Activated CD8-positive, alpha-beta T cell treated with anti-CD3 and anti-CD28 coated beads, Interleukin-2, amount 10 ng/mL, durations not matched to agents 7 days and 5 days (primary cell): ENCODE results near the gene PMS2. TPM values are rescaled to one million over a fixed set of nuclear protein-coding genes. Genes with fewer than 3 reads are reported as not detected.

Source experiments
- ATAC-seq: fragments of 150-1000 bp; cut with Tn5 transposase; one replicate; pipeline ENCODE4 v1.10.0; 2021; ENCODE audit warnings: moderate library complexity
- CTCF ChIA-PET: fragments of 350-600 bp; sonication (Branson Sonifier 250); formaldehyde crosslinking; loops from one replicate; lab custom pipeline; 2021; ENCODE audit warnings: antibody characterized with exemption; lab: Charles Lee
- POLR2A ChIA-PET: fragments of 350-600 bp; sonication (Branson Sonifier 250); formaldehyde crosslinking; loops from one replicate; lab custom pipeline; 2021; ENCODE audit warnings: antibody characterized with exemption; lab: Charles Lee
- DNase-seq: peaks from one replicate; pipeline ENCODE4 v3.0.0-alpha.2; 2020
- H3K27ac Mint-ChIP-seq: one replicate; pipeline ENCODE4 v1.8.0; 2021; ENCODE audit warnings: mild to moderate bottlenecking, mixed read lengths
- H3K27me3 Mint-ChIP-seq: one replicate; pipeline ENCODE4 v1.8.0; 2021; ENCODE audit warnings: low read depth, mixed read lengths
- H3K36me3 Mint-ChIP-seq: one replicate; pipeline ENCODE4 v1.8.0; 2021; ENCODE audit warnings: low read depth, mixed read lengths
- H3K4me1 Mint-ChIP-seq: one replicate; pipeline ENCODE4 v1.8.0; 2021; ENCODE audit warnings: low read depth, mixed read lengths
- H3K4me3 Mint-ChIP-seq: one replicate; pipeline ENCODE4 v1.8.0; 2021; ENCODE audit warnings: mild to moderate bottlenecking, mixed read lengths
- H3K9me3 Mint-ChIP-seq: one replicate; pipeline ENCODE4 v1.8.0; 2022; ENCODE audit warnings: mixed read lengths; ENCODE audit not compliant: insufficient read depth
- total RNA-seq, 2 experiments: library from RNA; stranded (reverse); gene quantifications; one replicate each; pipeline ENCODE4 v1.2.3, GENCODE V29; 2021

PMS2 gene
- total RNA-seq, 2 experiments from 2014 or later, result 19.4 to 21.1 TPM

- peak overlapping the region; percentile 8 for H3K27ac Mint-ChIP-seq
- H3K4me3 Mint-ChIP-seq, result no peak overlapping the region
- no peak for ATAC-seq
- CTCF ChIA-PET, result interaction anchor here (3.0 to 4.0 kb wide), 2 partner anchors 18 to 78 kb away, joined by 11 to 18 read pairs; no protein-coding TSS in a partner anchor
- H3K27me3 Mint-ChIP-seq, result no peaks in the 10 kb centered on the region
- DNase-seq, result no peak
- no peaks in the 10 kb centered on the region for H3K9me3 Mint-ChIP-seq
- H3K4me1 Mint-ChIP-seq, result peaks cover 35% of the 10 kb centered on the region
- peaks cover 62% of the 10 kb centered on the region for H3K36me3 Mint-ChIP-seq
- POLR2A ChIA-PET, result no interaction called here
Observed at GRCh38 chr7:6028563-6028962, 19.7 kb upstream of the PMS2 start.

DNA sequence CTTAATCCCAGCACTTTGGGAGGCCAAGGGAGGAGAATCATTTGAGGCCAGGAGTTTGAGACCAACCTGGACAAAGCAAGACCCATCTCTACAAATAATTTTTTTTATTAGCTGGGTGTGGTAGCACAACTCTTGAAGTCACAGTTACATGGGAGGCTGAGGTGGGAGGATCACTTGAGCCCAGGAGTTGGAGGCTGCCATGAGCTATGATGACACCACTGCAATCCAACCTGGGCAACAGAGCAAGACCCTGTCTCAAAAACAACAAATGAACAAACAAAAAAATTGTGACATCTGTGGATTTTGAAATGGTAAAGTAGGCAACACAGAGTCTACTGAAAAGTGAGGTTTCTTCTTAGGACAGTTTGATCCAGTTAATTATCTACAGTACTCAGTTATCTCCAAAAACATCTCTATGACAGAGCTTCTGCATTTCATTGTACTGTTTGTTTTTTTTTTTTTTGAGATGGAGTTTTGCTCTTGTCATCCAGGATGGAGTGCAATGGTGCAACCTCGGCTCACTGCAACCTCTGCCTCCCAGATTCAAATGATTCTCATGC is 19.0 kb upstream of the PMS2 start:
- POLR2A ChIA-PET, result no interaction called here

GRCh38 chr7:6026820-6027311 is 18.0 kb upstream of the PMS2 start:
- peaks cover 70% of the 10 kb centered on the region for H3K36me3 Mint-ChIP-seq
- ChIA-PET CTCF (interaction anchor here (0.7 to 4.0 kb wide), 9 partner anchors 12 to 297 kb away, joined by 3 to 18 read pairs (median 4); no protein-coding TSS in a partner anchor), POLR2A (interaction anchor here (0.7 kb wide), 1 partner anchor 17 kb away, joined by 3 read pairs; no protein-coding TSS in a partner anchor)
- H3K27me3 Mint-ChIP-seq, result no peaks in the 10 kb centered on the region
- H3K27ac Mint-ChIP-seq, result peak overlapping the region; percentile 89
- H3K4me1 Mint-ChIP-seq, result peaks cover 25% of the 10 kb centered on the region
- no peak for ATAC-seq
- H3K9me3 Mint-ChIP-seq, result no peaks in the 10 kb centered on the region
- no peak for DNase-seq
- H3K4me3 Mint-ChIP-seq, result peak overlapping the region; percentile 68

More for the DNA sequence above, 19.0 kb upstream of the PMS2 start:
- no peaks in the 10 kb centered on the region for H3K9me3 Mint-ChIP-seq
- H3K27me3 Mint-ChIP-seq, result no peaks in the 10 kb centered on the region
- CTCF ChIA-PET, result interaction anchor here (1.2 to 4.0 kb wide), 5 partner anchors 13 to 171 kb away, joined by 4 to 18 read pairs (median 5); no protein-coding TSS in a partner anchor
- no peak overlapping the region for H3K27ac Mint-ChIP-seq
- no peak overlapping the region for H3K4me3 Mint-ChIP-seq
- DNase-seq (no peak), ATAC-seq (no peak)
- peaks cover 65% of the 10 kb centered on the region for H3K36me3 Mint-ChIP-seq
- H3K4me1 Mint-ChIP-seq, result peaks cover 32% of the 10 kb centered on the region

DNA sequence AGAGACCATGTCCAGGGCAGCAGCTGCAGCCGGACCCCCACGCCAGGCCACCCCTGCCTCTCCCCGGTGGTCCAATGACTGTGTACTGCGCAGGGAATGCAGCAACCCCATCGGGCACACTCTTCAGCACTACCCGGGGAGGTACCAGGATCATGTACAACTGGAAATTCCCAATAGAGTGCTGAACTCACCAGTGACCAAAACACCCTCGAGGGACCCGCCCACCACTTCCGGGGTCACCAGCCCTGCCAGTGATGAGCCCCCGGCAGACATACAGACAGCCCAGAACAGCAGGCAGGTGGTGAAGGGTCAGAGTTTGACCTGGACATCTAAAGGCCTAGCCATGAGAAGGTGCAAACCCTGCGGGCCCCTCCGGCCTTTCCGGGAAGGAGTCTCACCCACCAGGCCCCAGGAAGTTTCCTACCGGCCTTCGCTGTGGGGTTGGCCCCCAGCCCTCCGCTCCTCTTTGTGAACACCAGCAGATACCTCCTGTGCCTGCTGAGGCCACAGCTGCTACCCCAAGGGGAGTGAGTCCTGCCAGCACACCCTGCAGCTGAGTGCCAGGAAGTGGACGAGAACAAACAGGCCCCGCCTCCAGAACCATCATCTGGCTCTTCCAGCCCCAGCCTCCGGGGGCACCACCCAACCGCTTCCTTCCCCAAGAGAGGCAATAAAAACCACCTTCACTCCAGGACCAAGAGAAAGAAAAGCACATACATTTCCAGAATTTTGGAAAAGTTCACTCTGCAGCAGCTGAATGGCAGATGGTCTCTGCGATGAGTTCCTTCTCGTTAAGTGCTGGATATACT is 17.4 kb upstream of the PMS2 start:
- ATAC-seq, result peak; percentile 99
- ChIA-PET POLR2A (interaction anchor here (0.6 kb wide), 1 partner anchor 56 kb away, joined by 3 read pairs; no protein-coding TSS in a partner anchor), CTCF (interaction anchor here (0.6 to 4.0 kb wide), 11 partner anchors 11 to 298 kb away, joined by 3 to 18 read pairs (median 4); partner anchors contain the start of genes AIMP2 and PMS2)
- Mint-ChIP-seq H3K4me1 (peaks cover 25% of the 10 kb centered on the region), H3K27me3 (no peaks in the 10 kb centered on the region), H3K36me3 (peaks cover 73% of the 10 kb centered on the region), H3K9me3 (no peaks in the 10 kb centered on the region), H3K27ac (peak overlapping the region; percentile 89), H3K4me3 (peak overlapping the region; percentile 68)
- peak; percentile 86 for DNase-seq

DNA sequence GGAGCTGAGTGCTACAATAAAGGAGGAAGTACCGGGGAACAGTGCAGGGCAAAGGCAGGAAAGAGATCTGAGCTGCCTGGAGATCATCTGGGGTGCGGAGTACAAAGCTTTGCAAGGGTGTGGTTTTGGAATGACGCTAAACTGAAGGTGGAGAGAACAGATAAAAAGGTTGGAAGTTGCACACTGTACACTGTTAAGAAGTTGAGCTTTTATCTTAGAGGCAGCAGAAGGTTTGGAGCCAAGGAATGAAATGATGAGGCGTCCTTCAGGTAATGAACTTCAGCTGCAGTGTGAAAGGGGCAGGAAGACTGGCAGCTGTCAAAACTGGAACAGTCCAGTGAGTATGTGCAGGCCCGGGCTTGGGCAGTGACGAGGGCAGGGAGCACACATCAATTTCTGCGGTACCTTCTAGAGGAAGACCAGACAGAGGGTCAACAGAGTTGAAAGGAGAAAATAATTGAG is 15.2 kb upstream of the PMS2 start:
- H3K4me1 Mint-ChIP-seq, result peaks cover 22% of the 10 kb centered on the region
- ChIA-PET POLR2A (interaction anchor here (1.6 kb wide), 1 partner anchor 15 kb away, joined by 4 read pairs; the partner anchor contains the start of genes AIMP2 and PMS2), CTCF (interaction anchor here (1.6 to 2.9 kb wide), 2 partner anchors 16 to 27 kb away, joined by 3 to 8 read pairs; partner anchors contain the start of genes AIMP2 and PMS2)
- ATAC-seq (no peak), DNase-seq (no peak)
- H3K36me3 Mint-ChIP-seq, result peaks cover 85% of the 10 kb centered on the region
- no peak overlapping the region for H3K4me3 Mint-ChIP-seq
- H3K27ac Mint-ChIP-seq, result peak overlapping the region; percentile 16
- H3K27me3 Mint-ChIP-seq, result no peaks in the 10 kb centered on the region
- H3K9me3 Mint-ChIP-seq, result no peaks in the 10 kb centered on the region

GRCh38 chr7:6022707-6023106 is 13.9 kb upstream of the PMS2 start:
- Mint-ChIP-seq H3K27me3 (no peaks in the 10 kb centered on the region), H3K9me3 (no peaks in the 10 kb centered on the region), H3K36me3 (peaks cover 81% of the 10 kb centered on the region), H3K27ac (no peak overlapping the region), H3K4me1 (peaks cover 18% of the 10 kb centered on the region), H3K4me3 (no peak overlapping the region)
- ATAC-seq, result no peak
- POLR2A ChIA-PET, result interaction anchor here (0.6 to 0.7 kb wide), 2 partner anchors 13 to 358 kb away, joined by 3 read pairs; partner anchors contain the start of genes AIMP2 and PMS2
- CTCF ChIA-PET, result no interaction called here
- no peak for DNase-seq

DNA sequence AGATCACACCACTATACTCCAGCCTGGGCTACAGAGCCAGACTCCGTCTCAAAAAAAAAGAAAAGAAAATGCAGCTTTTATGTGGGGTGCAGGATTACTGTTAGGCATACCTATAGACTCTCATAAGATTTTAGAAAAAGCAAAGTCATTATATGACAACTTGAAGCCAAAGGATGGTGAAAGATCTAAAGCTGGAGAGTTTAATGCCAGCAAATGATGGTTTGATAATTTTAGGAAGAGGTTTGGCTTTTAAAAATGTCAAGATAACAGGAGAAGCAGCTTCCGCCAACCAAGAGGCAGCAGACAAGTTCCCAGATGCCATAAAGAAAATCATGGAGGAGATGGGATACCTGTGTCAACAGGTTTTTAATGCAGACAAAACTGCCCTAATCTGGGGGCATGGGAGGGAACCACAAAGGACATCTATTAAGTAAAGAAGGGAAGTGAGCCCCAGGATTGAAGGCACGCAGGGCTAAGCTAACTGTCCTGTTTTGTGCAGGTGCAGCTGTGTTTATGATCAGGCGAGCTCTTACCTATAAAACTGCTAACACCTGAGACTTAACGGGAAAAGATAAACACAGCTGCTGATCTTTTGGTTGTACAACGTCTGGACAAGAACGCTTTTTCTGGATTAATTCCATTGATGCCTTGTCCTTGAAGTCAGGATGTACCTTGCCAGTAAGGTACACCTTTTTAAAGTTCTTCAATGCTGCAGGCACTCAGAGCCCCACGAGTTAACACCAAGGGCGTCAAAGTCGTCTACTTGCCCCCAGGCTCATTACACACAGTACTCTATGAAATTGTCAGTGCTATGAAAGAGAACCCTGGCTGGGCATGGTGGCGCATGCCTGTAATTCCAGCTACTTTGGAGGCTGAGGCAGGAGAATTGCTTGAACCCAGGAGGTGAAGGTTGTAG is 11.8 kb upstream of the PMS2 start:
- ATAC-seq (no peak), DNase-seq (no peak)
- H3K27ac Mint-ChIP-seq, result no peak overlapping the region
- no peaks in the 10 kb centered on the region for H3K27me3 Mint-ChIP-seq
- no peak overlapping the region for H3K4me3 Mint-ChIP-seq
- ChIA-PET CTCF (interaction anchor here (1.0 kb wide), 1 partner anchor 86 kb away, joined by 4 read pairs; no protein-coding TSS in a partner anchor), POLR2A (interaction anchor here (1.0 kb wide), 1 partner anchor 13 kb away, joined by 3 read pairs; no protein-coding TSS in a partner anchor)
- peaks cover under 1% of the 10 kb centered on the region for H3K4me1 Mint-ChIP-seq
- H3K9me3 Mint-ChIP-seq, result no peaks in the 10 kb centered on the region
- H3K36me3 Mint-ChIP-seq, result peaks cover 79% of the 10 kb centered on the region

- Mint-ChIP-seq H3K4me1 (peaks cover 11% of the 10 kb centered on the region), H3K9me3 (no peaks in the 10 kb centered on the region), H3K36me3 (peaks cover 63% of the 10 kb centered on the region), H3K27me3 (no peaks in the 10 kb centered on the region), H3K27ac (peak overlapping the region; percentile 46), H3K4me3 (no peak overlapping the region)
- ATAC-seq (no peak), DNase-seq (no peak)
- POLR2A ChIA-PET, result no interaction called here
- CTCF ChIA-PET, result no interaction called here
Observed at GRCh38 chr7:6016653-6016966, 7.8 kb upstream of the PMS2 start.

DNA sequence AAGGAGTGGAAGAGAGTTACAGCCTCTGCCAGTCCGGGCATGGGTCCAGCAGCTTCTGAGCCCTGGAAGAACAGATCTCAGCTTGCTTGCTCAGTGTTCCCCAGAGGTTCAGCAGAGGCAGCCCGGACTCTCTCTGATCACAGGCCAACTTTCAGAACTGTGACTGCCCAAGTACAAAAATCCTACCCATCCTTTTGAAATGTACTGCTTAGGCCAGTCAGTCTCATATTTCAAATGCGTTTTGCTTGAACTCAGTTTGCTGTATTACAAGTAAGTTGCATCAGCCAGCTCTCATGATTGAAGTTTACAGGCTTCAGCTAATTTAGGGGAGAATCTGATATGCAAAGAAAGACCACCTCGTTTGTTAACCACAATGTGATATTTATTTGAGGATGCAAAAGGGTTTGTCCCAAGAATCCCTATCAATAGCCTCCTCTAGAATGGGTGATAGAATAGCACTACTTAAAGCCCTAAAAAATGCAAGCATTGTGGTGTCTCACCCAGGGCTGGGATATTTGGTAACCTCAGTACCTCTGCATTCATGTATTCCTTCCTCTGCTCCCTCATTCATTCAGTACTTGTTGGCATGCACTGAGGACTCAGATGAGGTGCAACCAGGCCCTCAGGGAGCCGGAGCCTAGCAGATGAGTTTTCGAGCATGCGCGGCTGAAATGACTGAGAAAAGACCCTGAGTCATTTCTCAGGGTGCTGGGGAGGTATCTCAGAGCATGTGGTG is 7.2 kb upstream of the PMS2 start:
- ChIA-PET CTCF (interaction anchor here (1.6 kb wide), 1 partner anchor 11 kb away, joined by 5 read pairs; no protein-coding TSS in a partner anchor), POLR2A (no interaction called here)
- Mint-ChIP-seq H3K4me1 (peaks cover 15% of the 10 kb centered on the region), H3K27me3 (no peaks in the 10 kb centered on the region), H3K9me3 (no peaks in the 10 kb centered on the region), H3K27ac (peak overlapping the region; percentile 46), H3K36me3 (peaks cover 61% of the 10 kb centered on the region), H3K4me3 (no peak overlapping the region)
- DNase-seq, result no peak
- no peak for ATAC-seq

DNA sequence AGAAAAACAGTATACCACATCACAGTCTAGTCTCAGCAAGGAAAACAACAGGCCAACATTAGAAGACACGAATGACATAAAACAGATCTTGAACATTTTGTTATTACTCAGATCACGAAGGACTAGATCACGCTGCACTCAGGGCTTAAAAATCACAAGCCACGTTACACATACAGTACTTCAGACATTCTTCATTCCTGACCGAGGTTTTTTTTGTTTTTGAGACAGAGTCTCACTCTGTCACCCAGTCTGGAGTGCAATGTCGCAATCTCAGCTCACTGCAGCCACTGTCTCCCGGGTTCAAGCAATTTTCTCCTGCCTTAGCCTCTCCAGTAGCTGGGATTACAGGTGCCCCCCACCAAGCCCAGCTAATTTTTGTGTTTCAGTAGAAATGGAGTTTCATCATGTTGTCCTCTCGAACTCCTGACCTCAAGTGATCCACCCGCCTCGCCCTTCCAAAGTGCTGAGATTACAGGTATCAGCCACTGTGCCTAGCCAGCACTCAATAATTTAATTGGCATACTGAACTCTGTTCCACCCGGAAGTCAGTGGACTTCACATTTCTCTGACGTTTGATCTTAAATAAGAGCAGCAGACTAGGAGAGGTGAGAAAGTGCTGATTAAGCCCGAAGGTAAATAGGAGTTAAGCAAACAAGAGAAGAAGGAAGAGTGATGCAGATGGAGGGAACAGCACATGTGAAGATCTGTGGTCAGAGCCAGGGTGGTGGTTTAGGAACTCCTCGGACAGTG is 3.7 kb upstream of the PMS2 start:
- Mint-ChIP-seq H3K9me3 (no peaks in the 10 kb centered on the region), H3K4me1 (peaks cover 30% of the 10 kb centered on the region), H3K4me3 (no peak overlapping the region), H3K36me3 (peaks cover 42% of the 10 kb centered on the region), H3K27me3 (no peaks in the 10 kb centered on the region), H3K27ac (peak overlapping the region; percentile 57)
- ChIA-PET POLR2A (no interaction called here), CTCF (no interaction called here)
- DNase-seq (no peak), ATAC-seq (no peak)
